H1 (cell line): ENCODE measurements around the gene SH3RF3. TPM values are rescaled to one million over a fixed set of nuclear protein-coding genes. Genes with fewer than 3 reads are reported as not detected.

Source experiments
- CTCF ChIA-PET: fragments of 300-600 bp; sonication (Branson Sonifier 250); formaldehyde crosslinking; loops from one replicate; lab custom pipeline; 2021; ENCODE audit not compliant: partially characterized antibody; lab: Charles Lee
- POLR2A ChIA-PET: fragments of 300-600 bp; sonication (Branson Sonifier 250); formaldehyde crosslinking; loops from one replicate; lab custom pipeline; 2021; ENCODE audit warnings: inconsistent platforms; ENCODE audit not compliant: partially characterized antibody; lab: Charles Lee
- DNase-seq, 2 experiments: peaks; one replicate each; pipeline versions ENCODE4 v3.0.0 to v3.0.0-alpha.2; 2010 to 2022; ENCODE audit warnings: low spot score in 2 of 2, low read depth in 1 of 2, mixed read lengths in 1 of 2
- FAIRE-seq: peaks from 2 replicates; lab custom pipeline; 2011; peaks lifted over from hg19 to GRCh38; lab: Jason Lieb, UNC
- H2AFZ ChIP-seq: 2 replicates; pipeline ENCODE4 v1.8.1; 2012; ENCODE audit warnings: low read length, inconsistent platforms
- H2AK5ac ChIP-seq: 2 replicates; pipeline ENCODE4 v1.6.1; 2013; ENCODE audit warnings: low read depth, low read length
- H2BK120ac ChIP-seq: replicated peaks from 2 replicates; pipeline ENCODE3; 2013; ENCODE audit warnings: low read depth, low read length, inconsistent platforms
- H2BK12ac ChIP-seq: 2 replicates; pipeline ENCODE4 v1.6.1; 2013; ENCODE audit warnings: low read depth, low read length
- H2BK15ac ChIP-seq: 2 replicates; pipeline ENCODE4 v1.6.1; 2013; ENCODE audit warnings: low read length
- H2BK20ac ChIP-seq: 2 replicates; pipeline ENCODE4 v1.6.1; 2013; ENCODE audit warnings: low read length
- H2BK5ac ChIP-seq: 2 replicates; pipeline ENCODE4 v1.6.1; 2013; ENCODE audit warnings: low read depth, low read length
- H3K14ac ChIP-seq: 2 replicates; pipeline ENCODE4 v1.6.1; 2013; ENCODE audit warnings: inconsistent platforms; ENCODE audit not compliant: insufficient read length
- H3K18ac ChIP-seq: 2 replicates; pipeline ENCODE4 v1.6.1; 2013; ENCODE audit warnings: low read length; ENCODE audit errors: extremely low read depth
- H3K23ac ChIP-seq: 2 replicates; pipeline ENCODE4 v1.6.1; 2013; ENCODE audit warnings: inconsistent platforms; ENCODE audit not compliant: insufficient read length
- H3K23me2 ChIP-seq: 2 replicates; pipeline ENCODE4 v1.6.1; 2013; ENCODE audit warnings: low read depth, low read length
- H3K27ac ChIP-seq: 2 replicates; pipeline ENCODE4 v1.6.1; 2011; ENCODE audit warnings: low read depth, low read length, inconsistent platforms
- H3K27me3 ChIP-seq, 4 experiments: replicated peaks in 1 of 4; 1 replicate in 1 of 4; 2 replicates in 3 of 4; pipeline versions ENCODE4 v1.6.1 to v1.8.1; 2011 to 2013; ENCODE audit warnings: low read length in 3 of 4, mild to moderate bottlenecking in 3 of 4, inconsistent platforms in 2 of 4, mixed read lengths in 2 of 4, moderate library complexity in 1 of 4; ENCODE audit not compliant: control insufficient read depth in 3 of 4, insufficient read depth in 3 of 4; ENCODE audit errors: extremely low read depth in 1 of 4
- H3K36me3 ChIP-seq, 4 experiments: 2 replicates each; pipeline versions ENCODE4 v1.6.1 to v1.8.1; 2011 to 2013; ENCODE audit warnings: mild to moderate bottlenecking in 4 of 4, low read length in 3 of 4, moderate library complexity in 2 of 4, control low read depth in 1 of 4, inconsistent platforms in 1 of 4; ENCODE audit not compliant: insufficient read depth in 4 of 4, control insufficient read depth in 2 of 4
- H3K4ac ChIP-seq: replicated peaks from 2 replicates; pipeline ENCODE3; 2013; ENCODE audit warnings: low read length, low read depth, mixed read lengths, inconsistent platforms; ENCODE audit not compliant: insufficient read length
- H3K4me1 ChIP-seq, 4 experiments: replicated peaks in 1 of 4; 1 replicate in 1 of 4; 2 replicates in 3 of 4; pipeline versions ENCODE4 v1.6.1 to v1.8.1; 2011 to 2013; ENCODE audit warnings: low read length in 3 of 4, inconsistent platforms in 2 of 4, mixed read lengths in 1 of 4; ENCODE audit not compliant: insufficient read depth in 4 of 4, control insufficient read depth in 3 of 4
- H3K4me2 ChIP-seq, 2 experiments: 2 replicates each; pipeline versions ENCODE4 v1.6.1 to v1.8.1; 2011 to 2013; ENCODE audit warnings: low read depth in 2 of 2, low read length in 2 of 2, control low read depth in 1 of 2, inconsistent platforms in 1 of 2, mild to moderate bottlenecking in 1 of 2; ENCODE audit not compliant: insufficient read depth in 1 of 2
- H3K4me3 ChIP-seq, 4 experiments: fragments of 200-600, 300-600 bp in 1 of 4; sonication (generic), shearing (Covaris generic), sonication (Bioruptor Twin) in 1 of 4; 2 replicates each; pipeline versions ENCODE4 v1.5.1 to v1.8.1; 2011 to 2016; ENCODE audit warnings: low read length in 4 of 4, low read depth in 3 of 4, control low read depth in 2 of 4, inconsistent platforms in 2 of 4, mild to moderate bottlenecking in 2 of 4, mixed read lengths in 1 of 4, moderate library complexity in 1 of 4; ENCODE audit not compliant: insufficient read depth in 2 of 4; ENCODE audit errors: extremely low read depth in 1 of 4
- H3K56ac ChIP-seq: replicated peaks from 2 replicates; pipeline ENCODE3; 2013; ENCODE audit warnings: low read depth, mild to moderate bottlenecking, mixed read lengths, low read length, inconsistent platforms; ENCODE audit not compliant: insufficient read length
- H3K79me1 ChIP-seq: 2 replicates; pipeline ENCODE4 v1.6.1; 2013; ENCODE audit warnings: low read depth, low read length, control low read depth
- H3K79me2 ChIP-seq, 2 experiments: 2 replicates each; pipeline versions ENCODE4 v1.6.1 to v1.8.1; 2012 to 2013; ENCODE audit warnings: low read length in 2 of 2, mild to moderate bottlenecking in 2 of 2, inconsistent platforms in 1 of 2; ENCODE audit not compliant: insufficient read depth in 2 of 2, control insufficient read depth in 1 of 2
- H3K9ac ChIP-seq, 4 experiments: replicated peaks in 1 of 4; 1 replicate in 1 of 4; 2 replicates in 3 of 4; pipeline versions ENCODE4 v1.6.1 to v1.8.1; 2011 to 2013; ENCODE audit warnings: low read depth in 3 of 4, low read length in 3 of 4, control low read depth in 2 of 4, mild to moderate bottlenecking in 2 of 4, moderate library complexity in 2 of 4, inconsistent platforms in 1 of 4; ENCODE audit errors: extremely low read depth in 1 of 4
- H3K9me3 ChIP-seq, 2 experiments: 2 replicates each; pipeline versions ENCODE4 v1.6.1 to v1.8.1; 2012 to 2013; ENCODE audit warnings: mild to moderate bottlenecking in 2 of 2, moderate library complexity in 2 of 2, control low read depth in 1 of 2, inconsistent platforms in 1 of 2, low read depth in 1 of 2, low read length in 1 of 2, mixed read lengths in 1 of 2; ENCODE audit not compliant: insufficient read depth in 2 of 2
- H4K20me1 ChIP-seq, 2 experiments: replicated peaks in 1 of 2; 2 replicates each; pipeline versions ENCODE3 to v1.8.1; 2011 to 2013; ENCODE audit warnings: inconsistent platforms in 2 of 2, low read length in 2 of 2, mild to moderate bottlenecking in 1 of 2; ENCODE audit not compliant: insufficient read depth in 2 of 2, control insufficient read depth in 1 of 2
- H4K5ac ChIP-seq: 2 replicates; pipeline ENCODE4 v1.6.1; 2013; ENCODE audit warnings: low read length, low read depth, mixed read lengths, inconsistent platforms; ENCODE audit not compliant: insufficient read length
- H4K8ac ChIP-seq: 2 replicates; pipeline ENCODE4 v1.8.0; 2013; ENCODE audit warnings: mild to moderate bottlenecking, moderate library complexity, low read length, inconsistent platforms; ENCODE audit not compliant: insufficient read depth; ENCODE audit errors: extremely low read depth
- H4K91ac ChIP-seq: replicated peaks from 2 replicates; pipeline ENCODE3; 2013; ENCODE audit warnings: low read length, mixed read lengths, inconsistent platforms; ENCODE audit not compliant: insufficient read length
- BACH1 ChIP-seq: IDR thresholded peaks from 2 replicates; pipeline ENCODE4 v1.6.1; 2012; ENCODE audit warnings: low read length, improper control_type of control experiment
- CHD2 ChIP-seq: IDR thresholded peaks from 2 replicates; pipeline ENCODE4 v1.6.1; 2012; ENCODE audit warnings: low read length, improper control_type of control experiment
- CTBP2 ChIP-seq: IDR thresholded peaks from 2 replicates; pipeline ENCODE4 v1.7.0; 2011; ENCODE audit warnings: borderline replicate concordance, mild to moderate bottlenecking, moderate library complexity, mixed read lengths, low read length; ENCODE audit not compliant: insufficient read depth, insufficient read length
- MAFK ChIP-seq: IDR thresholded peaks from 2 replicates; pipeline ENCODE4 v1.6.1; 2012; ENCODE audit warnings: low read depth, mild to moderate bottlenecking, improper control_type of control experiment, low read length
- NRF1 ChIP-seq: IDR thresholded peaks from 2 replicates; pipeline ENCODE4 v1.6.1; 2011; ENCODE audit warnings: mild to moderate bottlenecking, low read depth, low read length, improper control_type of control experiment
- PHF8 ChIP-seq: fragments of 200-600 bp; sonication (generic); conservative IDR thresholded peaks from 2 replicates; pipeline ENCODE4 v1.7.1; 2012; ENCODE audit warnings: low read depth, mild to moderate bottlenecking, inconsistent platforms, low read length, moderate library complexity
- POLR2A ChIP-seq, 2 experiments: IDR thresholded peaks; 1 replicate in 1 of 2; 2 replicates in 1 of 2; pipeline ENCODE4 v1.6.1; 2011; ENCODE audit warnings: low read depth in 2 of 2, low read length in 2 of 2, mild to moderate bottlenecking in 2 of 2; ENCODE audit errors: control extremely low read depth in 1 of 2
- RNF2 ChIP-seq: fragments of 200-900, 300-1000 bp; sonication (generic); IDR thresholded peaks from 2 replicates; pipeline ENCODE4 v1.7.1; 2016; ENCODE audit warnings: borderline replicate concordance, low read depth, mild to moderate bottlenecking, antibody characterized with exemption, low read length; ENCODE audit not compliant: poor library complexity, severe bottlenecking; ENCODE audit errors: missing control alignments
- SP1 ChIP-seq: IDR thresholded peaks from 2 replicates; pipeline ENCODE4 v1.6.1; 2011; ENCODE audit warnings: low read depth, low read length
- SRF ChIP-seq: IDR thresholded peaks from 2 replicates; pipeline ENCODE4 v1.6.1; 2011; ENCODE audit warnings: mild to moderate bottlenecking, low read depth, low read length, moderate library complexity
- TEAD4 ChIP-seq: IDR thresholded peaks from 2 replicates; pipeline ENCODE4 v1.6.1; 2012; ENCODE audit warnings: low read depth, low read length, inconsistent platforms, mixed read lengths
- YY1 ChIP-seq: IDR thresholded peaks from 2 replicates; pipeline ENCODE4 v1.6.1; 2011; ENCODE audit warnings: low read depth, mild to moderate bottlenecking, low read length
- WGBS, 2 experiments: shearing (Covaris generic) in 1 of 2; methylation state at CpG; one replicate each; pipeline versions ENCODE4 v1.1.6 to v1.1.7; 2013 to 2015; ENCODE audit warnings: low lambda C conversion rate in 2 of 2, mixed read lengths in 2 of 2, inconsistent platforms in 1 of 2, low coverage in 1 of 2, missing lambda C conversion rate in 1 of 2; ENCODE audit not compliant: insufficient replicate concordance in 2 of 2, insufficient coverage in 1 of 2, insufficient read length in 1 of 2; ENCODE audit errors: extremely low coverage in 1 of 2, missing lambda C conversion rate in 1 of 2; 5-methylcytosine and 5-hydroxymethylcytosine counted together
- polyA plus RNA-seq, 7 experiments: library from polyadenylated mRNA; depleted of rRNA in 3 of 7; stranded (reverse) in 5 of 7; unstranded in 2 of 7; fragments of >200 nt in 5 of 7; fragments of 200-250 nt in 2 of 7; gene quantifications; 1 replicate in 5 of 7; 2 replicates in 1 of 7; 4 replicates in 1 of 7; pipeline versions ENCODE4 v1.2.1 to v1.2.3, GENCODE V29; 2011 to 2013; ENCODE audit warnings: missing spikeins in 2 of 7, mixed read lengths in 2 of 7
- total RNA-seq: library from RNA; stranded (reverse); fragmentation: NEBNext Ultra II Directional; extraction: Animal tissue kit (Norgen Biotek cat#: 25700); gene quantifications from 2 replicates; pipeline ENCODE4 v1.2.1, GENCODE V29; 2021
- TF ChIP-seq, protein P1 (sequence below): IDR thresholded peaks from 2 replicates; pipeline ENCODE4 v1.6.1; 2011; ENCODE audit warnings: low read depth, mild to moderate bottlenecking, low read length; ENCODE audit not compliant: insufficient read depth

Gene SH3RF3
- total and polyA plus RNA-seq, 2 of the 8 experiments (the other 6 are each of a cell fraction or from before 2014, with no cell fraction given): 0.11 to 0.65 TPM

GRCh38 chr2:109318150-109318948 lies 189.3 kb downstream of the SH3RF3 start:
- Histone ChIP-seq H3K27ac (no peak overlapping the region), H3K9me3 (no peaks in the 10 kb centered on the region), H3K9ac (no peak overlapping the region), H3K4me3 (no peak overlapping the region), H3K23ac (no peak overlapping the region), H3K14ac (no peak overlapping the region), H4K5ac (no peak overlapping the region), H2BK5ac (no peak overlapping the region), H3K18ac (no peak overlapping the region), H2BK120ac (no peak overlapping the region), H3K23me2 (no peaks in the 10 kb centered on the region), H3K79me1 (no peaks in the 10 kb centered on the region), H4K8ac (no peak overlapping the region), H3K56ac (no peak overlapping the region), H2BK12ac (no peak overlapping the region), H4K20me1 (no peaks in the 10 kb centered on the region), H2BK20ac (no peak overlapping the region), H3K4me2 (no peak overlapping the region), H3K36me3 (no peaks in the 10 kb centered on the region), H3K79me2 (no peaks in the 10 kb centered on the region), H3K4ac (no peak overlapping the region), H4K91ac (no peak overlapping the region), H2AFZ (no peak overlapping the region), H3K4me1 (peaks cover 0 to 8% (median 0%) of the 10 kb centered on the region in 4 experiments; a peak in 1 of 7 replicates), H2AK5ac (no peak overlapping the region), H2BK15ac (no peak overlapping the region), H3K27me3 (no peaks in the 10 kb centered on the region)
- CTCF ChIA-PET: interaction anchor here (0.5 to 1.6 kb wide), 6 partner anchors 11 to 192 kb away, joined by 3 to 6 read pairs (median 3); no protein-coding TSS in a partner anchor
- POLR2A ChIA-PET: no interaction called here
- FAIRE-seq (no peak), DNase-seq (no peak)
- WGBS, 2 experiments: 85% methylated on average over 22 of the region's 22 CpGs; no CpG with 5 or more reads in 1 of the 2 experiments
- TF ChIP-seq YY1 (no peak), BACH1 (no peak), SRF (no peak), RNF2 (no peak), SP1 (no peak), PHF8 (no peak), TEAD4 (no peak), NRF1 (no peak), CHD2 (no peak), MAFK (no peak), CTBP2 (no peak), POLR2A (IDR thresholded peaks at IDR 0.05; ENCODE audit: control extremely low read depth in 1 of 2, low read depth in 2 of 2, low read length in 2 of 2) (no peak)
- TF ChIP-seq, protein P1, sequence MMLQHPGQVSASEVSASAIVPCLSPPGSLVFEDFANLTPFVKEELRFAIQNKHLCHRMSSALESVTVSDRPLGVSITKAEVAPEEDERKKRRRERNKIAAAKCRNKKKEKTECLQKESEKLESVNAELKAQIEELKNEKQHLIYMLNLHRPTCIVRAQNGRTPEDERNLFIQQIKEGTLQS: no peak
